Raji (cell line): Measurements from ENCODE around the gene TMEM52.

Experiments used
- POLR2A ChIP-seq: IDR thresholded peaks from 2 replicates; pipeline ENCODE4 v1.6.1; 2011; ENCODE audit warnings: low read depth, low read length, control low read depth; ENCODE audit not compliant: insufficient read depth

The TMEM52 gene

DNA sequence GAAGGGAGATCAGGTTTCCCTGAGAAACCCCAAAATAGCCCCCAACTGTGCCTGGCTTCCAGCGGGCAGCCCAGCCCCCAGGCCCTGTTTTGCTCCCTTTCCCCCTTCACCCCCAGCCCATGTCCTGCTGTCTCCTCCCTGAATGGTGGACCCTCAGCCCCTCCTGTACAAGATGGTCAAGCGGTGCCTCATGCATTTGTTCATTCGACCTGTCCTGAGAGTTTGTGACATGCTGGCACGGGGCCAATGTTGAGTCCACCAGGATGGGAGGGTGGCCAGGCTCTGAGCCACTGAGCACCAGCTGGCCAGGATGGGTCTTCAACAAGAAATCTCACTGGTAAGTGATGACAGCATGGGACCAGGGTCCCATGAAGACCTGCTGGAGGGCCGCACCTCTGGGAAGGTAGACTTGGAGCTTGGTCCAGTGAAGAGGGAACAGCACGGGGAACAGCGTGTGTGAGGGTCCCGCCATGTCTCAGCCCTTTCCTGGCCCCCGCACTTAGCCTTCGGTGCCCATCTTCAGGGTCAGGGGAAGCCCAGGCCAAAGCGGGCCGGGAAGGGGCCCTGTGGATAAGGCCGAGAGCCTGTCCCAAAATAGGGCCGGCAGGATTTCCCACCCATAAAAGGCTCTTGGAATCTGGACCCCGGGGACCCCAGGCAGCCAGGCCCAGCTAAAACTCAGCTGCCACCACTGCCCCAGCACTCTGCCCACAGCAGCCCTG is 3.9 kb downstream of the TMEM52 start, which contains the start of gene CALML6:
TSS of gene CALML6 (plus strand) at position 290 of the 722 bp plus-strand sequence. CDS start at position 311, 21 bp downstream.
- no peak for TF ChIP-seq POLR2A

DNA sequence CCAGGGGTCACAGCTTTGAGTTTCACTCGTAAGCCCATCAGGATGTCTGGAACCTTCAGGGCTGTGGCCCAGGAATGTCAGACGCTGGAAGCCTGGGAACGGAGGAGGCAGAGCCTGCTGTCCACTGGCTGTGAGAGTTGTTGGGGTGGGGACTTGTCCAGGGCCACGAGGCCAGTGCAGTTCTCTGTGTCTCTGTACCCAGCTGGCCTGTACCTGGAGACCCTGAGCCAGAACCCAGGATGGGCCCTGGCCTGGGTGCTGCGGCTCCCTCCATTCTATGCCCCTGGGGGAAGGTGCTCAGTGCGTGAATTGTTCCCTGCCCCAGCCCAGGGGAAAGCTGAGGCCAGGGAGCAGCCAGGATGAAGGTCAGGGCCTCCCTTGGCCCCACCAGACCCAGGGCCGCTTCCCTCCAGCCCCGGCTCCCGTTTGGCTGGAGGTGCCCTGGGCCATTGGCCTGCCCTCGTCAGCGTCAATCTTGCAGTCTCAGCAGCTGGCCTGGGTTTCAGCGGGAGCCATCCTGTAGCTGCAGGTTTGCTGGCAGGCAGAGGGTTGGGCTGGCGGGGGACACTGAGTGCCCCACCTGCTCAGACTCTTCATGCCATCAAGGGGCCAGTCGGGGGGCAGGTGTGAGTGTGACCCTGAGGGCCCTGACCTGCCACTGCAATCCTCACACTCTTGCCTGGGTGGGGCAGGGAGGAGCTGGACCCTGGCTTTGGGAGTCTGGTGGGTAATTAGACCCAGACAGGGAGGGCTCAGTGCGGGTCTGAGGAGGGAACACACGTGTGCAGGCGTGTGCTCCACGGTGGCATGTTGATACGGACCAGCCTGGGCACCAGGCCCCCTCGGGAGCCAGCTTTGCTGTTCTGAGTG is 4.7 kb downstream of the TMEM52 start:
- TF ChIP-seq POLR2A = no peak

DNA sequence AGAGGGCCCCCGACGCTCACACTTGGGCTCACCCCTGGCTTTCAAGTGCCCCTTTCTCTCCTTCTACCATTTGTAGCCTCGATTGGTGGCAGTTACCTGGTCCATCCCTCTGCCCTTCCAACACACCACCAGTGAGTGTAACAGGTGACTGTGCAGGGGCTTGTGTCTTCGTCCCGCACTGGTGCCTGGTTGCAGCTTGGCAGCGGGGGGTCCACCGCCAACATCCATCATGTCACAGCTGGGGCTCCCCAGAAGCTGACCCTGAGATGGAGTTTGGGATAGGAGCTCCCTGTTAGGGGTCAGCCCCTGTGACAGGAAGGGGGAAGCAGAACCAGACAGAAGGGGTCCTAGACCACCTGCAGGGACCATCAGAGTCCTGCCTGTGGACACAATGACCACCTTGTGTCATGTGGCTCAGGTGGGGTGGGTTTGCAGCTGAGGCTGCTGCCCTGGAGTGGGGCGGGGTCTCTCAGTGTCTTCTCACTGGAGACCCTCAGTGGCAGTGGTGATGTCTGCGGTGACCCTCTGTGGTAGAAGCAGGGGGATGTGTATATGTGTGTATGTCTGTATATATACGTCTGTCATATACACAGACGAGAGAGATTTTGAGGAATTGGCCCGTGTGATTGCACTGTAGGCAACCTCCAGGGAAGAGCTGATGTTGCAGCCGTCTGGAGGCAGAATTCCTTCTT is 7.6 kb downstream of the TMEM52 start:
- no peak for TF ChIP-seq POLR2A

DNA sequence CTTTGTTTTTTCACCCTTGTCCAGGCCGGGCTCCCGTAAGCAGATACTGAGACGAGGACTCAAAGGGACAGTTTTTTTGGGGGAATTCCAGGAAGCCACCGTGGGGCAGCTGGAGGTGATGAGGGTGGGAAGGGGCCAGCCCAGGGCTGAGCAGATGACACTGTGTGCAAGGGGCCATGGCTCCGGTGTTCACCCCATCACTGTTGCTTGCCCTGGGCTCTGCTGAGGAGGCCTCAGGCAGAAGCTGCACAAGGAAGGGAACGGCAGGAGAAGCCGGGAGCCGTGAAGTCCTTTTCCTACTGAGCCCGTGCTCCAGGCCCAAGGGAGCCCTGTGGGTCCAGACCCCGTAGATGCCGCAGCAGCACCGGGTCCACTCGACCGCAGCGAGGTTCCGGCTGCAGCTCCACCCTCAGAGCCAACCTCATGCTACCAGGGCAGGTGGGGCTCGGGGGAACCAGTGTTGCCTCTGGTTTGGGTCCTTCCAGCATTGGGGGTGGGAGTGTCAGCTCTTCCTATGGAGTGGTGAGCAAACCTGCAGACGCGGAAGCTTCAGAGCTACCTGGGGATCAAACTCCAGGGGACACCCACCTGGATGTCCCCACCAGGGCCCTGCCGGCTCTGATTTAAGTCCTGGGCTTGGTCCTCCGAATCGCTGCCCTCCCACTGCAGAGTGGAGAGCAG is 8.3 kb downstream of the TMEM52 start:
- TF ChIP-seq POLR2A = no peak

DNA sequence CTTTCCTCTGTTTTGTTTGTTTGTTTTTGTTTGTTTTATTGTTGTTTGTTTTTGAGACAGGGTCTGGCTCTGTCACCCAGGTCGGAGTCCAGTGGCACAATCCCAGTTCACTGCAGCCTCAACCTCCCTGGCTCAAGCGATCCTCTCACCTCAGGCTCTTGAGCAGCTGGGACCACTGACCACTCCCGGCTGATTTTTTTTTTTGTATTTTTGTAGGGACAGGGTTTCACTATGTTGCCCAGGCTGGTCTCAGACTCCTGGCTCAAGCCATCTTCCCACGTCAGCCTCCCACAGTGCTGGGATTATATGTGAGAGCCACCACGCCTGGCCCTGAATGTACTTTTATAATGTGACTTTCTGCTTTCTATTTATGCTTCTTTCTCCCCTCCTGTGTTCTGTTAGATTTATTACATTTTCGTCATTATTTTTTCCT is 9.0 kb downstream of the TMEM52 start:
- no peak for TF ChIP-seq POLR2A

DNA sequence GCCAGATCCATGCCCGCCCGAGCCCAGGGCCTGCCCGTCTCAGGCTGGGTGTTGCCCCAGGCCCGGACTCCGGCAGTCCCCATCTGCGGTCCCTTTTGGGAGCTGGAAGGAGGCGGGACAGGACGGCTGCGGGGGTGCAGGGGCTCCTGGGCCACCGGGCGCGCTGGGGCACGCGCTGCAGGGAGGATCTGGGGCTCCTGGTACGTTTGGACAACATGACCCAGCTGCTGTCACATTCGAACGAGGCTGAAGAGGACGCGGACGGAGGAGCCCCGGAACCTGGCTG is 10.6 kb downstream of the TMEM52 start:
- no peak for TF ChIP-seq POLR2A

DNA sequence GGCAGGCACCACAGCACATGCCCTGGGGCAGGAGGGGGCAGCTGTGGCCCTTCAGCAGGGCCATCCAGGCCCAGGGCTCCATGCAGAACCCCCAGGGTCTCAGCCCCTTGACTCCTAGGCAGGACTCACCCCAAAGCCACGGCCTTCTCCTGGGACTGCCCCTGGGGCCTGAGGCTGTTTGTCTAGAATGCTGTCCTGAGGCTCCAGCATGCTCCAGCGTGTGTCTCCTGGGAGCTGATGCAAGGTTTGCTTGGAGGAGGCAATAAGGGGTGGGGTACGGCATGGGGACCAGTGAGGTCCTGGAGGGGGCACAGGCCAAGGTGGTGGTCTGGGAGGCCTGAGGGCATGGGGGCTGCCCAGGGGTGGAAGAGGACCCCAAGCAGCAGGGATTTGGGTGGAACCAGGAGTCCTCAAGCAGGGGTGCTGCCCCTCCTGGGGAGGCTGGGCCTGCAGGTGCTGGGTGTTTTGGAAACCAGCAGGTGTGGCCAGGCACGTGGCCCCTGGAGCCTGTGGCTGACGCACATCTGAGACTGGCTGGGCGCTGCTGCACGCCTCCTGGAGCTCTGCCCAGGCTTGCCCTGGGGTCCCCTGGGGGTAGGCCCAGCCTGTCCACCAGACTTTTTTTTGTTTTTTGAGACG is 11.9 kb downstream of the TMEM52 start:
- no peak; the same call in 1 of the 2 replicates for TF ChIP-seq POLR2A

DNA sequence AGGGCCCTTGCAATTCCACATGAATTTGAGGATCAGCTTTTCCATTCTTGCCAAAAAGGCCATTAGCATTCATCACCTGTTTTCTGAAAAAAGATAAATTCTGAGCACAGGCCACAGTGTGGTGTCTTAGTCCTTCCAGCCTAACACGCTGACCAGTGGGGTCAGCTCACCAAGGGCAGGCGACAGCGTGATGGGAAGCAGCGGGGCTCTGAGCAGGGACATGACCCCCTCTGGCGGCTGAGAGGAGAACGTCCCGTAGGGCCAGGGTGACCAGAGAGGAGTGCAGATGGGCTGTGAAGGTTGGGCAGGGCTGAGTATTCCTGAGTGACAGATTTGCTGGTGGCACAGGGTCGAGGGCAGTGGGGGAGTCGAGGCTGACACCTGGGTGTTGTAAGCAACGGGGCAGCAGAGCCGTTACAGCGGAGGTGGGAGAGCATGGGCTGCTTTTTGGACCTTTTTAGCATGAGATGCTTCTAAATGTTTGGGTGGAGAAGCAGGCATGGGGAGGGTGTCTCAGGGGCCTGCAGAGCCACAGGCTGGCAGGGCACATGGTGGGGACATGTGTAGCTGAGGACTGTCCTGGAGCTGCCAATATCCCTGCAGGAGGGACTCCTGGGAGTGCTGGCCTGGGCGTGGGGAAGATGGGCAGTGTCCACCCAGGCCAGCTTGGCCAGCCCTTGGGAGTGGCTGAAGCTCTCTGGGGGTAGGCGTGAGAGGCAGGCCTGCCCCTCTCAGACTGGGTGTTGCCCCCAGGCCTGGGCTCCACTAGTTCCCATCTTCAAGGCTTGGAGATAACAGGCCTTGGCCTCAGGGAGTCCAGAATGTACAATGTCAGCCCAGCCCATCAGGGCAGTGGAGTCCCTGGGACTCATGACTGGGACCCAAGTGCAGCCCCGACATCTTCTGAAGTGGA is 12.6 kb downstream of the TMEM52 start:
- TF ChIP-seq POLR2A = peak; percentile 50; the same call in 1 of the 2 replicates

DNA sequence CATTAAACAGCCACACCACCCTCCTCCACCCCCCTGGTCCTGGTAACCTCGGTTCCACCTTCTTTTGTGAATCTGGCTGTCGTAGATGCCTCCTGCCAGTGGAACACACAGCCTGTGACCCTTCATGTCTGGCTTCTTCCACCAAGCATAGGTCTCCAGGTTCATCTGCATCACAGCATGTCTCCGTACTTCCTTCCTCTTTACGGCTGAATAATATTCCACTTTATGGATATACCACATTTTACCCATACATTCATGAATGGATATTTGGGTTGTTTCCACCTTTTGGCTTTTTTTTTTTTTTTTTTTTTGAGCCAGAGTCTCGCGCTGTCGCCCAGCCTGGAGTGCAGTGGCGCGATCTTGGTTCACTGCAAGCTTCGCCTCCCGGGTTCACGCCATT is 15.9 kb downstream of the TMEM52 start:
- no peak for TF ChIP-seq POLR2A

DNA sequence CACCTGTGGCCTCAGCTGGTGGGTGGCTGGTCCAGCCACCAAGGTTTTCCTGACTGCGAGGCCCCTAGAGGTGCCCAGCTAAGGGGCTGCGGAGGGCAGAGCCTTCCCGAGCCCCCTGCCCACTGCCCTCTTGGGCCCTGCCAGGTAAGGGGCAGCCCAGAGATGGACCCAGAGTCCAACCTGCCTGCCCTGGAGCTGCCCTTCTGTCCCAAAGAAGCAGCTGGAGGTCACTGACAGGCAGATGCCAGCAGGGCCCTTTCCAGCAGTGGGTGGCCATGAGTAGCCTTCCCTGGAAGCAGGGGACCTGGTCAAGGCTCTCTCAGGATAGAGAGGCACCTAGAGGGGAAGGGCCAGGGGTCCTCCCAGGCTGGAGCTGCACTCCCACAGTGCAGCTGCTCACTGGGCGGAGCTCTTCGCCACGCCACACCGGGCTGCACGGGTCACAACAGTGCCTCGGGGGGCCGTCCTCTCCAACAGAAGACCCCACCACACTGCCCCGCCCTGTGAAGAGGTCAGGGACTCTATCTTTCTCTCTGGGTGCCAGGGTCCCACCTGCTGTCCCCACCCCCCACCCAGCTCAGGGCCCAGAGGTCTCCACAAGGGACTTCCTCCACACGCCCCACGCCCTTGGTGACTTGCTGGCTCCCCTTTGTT is 17.3 kb downstream of the TMEM52 start:
- TF ChIP-seq POLR2A = no peak

DNA sequence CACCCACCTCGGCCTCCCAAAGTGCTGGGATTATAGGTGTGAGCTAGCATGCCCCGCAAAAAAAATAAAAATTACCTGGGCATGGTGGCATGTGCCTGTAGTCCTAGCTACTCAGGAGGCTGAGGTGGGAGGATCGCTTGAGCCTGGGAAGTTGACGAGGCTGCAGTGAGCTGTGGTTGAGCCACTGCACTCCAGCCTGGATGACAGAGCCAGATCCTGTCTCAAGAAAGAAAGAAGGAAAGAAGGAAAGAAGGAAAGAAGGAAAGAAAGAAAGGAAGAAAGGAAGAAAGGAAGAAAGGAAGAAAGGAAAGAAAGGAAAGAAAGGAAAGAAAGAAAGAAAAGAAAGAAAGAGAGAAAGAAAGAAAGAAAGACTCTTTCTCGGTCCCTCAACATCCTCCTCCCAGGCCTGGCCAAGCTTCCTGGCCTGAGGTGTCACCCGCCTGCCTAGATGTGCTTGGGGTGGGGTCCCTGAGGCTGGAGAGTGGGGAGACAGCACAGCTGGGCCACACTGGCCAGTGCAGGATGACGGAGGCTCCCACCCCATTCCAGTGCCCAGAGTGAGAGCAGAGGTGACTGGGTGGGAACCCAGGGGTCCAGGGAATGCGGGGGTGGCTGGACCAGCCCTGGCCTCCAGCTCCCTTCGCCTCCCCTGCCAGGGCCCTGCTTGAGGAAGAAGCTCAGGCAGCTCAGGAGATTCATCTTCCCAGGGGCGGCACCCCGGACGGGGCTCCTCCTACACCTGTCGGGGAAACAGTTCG is 18.0 kb downstream of the TMEM52 start:
- TF ChIP-seq POLR2A = no peak

DNA sequence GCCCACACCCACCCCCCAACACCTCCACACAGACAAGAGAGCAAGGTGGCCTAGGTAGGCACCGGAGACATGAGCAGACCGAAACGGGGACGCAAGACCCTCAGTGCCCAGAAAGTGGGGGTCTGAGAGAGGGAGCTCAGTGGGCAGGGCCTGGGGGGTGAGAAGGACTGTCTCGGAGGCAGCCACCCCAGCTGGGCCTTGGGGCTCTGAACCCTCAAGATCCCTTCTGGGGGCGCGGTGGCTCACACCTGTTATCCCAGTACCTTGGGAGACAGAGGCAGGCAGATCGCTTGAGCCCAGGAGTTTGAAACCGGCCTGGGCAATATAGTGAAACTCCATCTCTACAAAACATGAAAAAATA is 19.1 kb downstream of the TMEM52 start:
- TF ChIP-seq POLR2A = no peak

DNA sequence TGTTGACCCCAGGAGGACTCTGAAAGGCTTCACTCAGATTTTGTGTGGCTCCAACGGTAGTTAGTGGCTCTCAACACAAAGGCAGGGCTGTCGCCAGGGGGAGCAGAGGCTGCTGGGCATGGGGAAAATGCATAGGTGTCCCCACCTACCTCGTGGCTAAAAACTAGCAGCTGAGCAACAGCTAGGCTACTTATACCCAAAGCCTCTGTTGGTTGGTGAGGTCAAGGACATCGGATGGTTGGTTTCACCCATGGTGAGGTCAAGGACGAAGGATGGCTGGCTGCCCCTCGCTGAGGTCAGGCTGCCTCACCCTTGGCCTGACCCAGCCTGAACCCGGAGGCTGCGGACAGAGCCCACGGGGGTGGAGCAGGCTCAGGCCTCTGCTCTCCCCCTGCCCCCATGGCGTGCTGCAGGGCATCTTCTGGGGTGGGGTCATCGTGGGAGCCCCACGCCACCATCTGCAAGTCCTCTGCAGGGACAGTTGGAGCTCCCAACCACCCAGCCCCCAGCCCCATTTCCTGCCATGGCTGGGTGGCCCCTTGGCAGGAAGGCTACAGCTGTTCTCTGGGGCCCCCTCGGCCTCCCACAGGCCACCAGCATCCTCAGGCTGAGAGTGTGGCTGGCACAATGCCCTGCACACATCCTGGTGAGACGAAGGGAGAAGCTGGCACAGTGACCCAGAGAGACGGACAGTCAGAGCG is 19.7 kb downstream of the TMEM52 start:
- TF ChIP-seq POLR2A = no peak
